ENCODE data around the gene ZNF621. TPM values are rescaled to one million over a fixed set of nuclear protein-coding genes. Genes with fewer than 3 reads are reported as not detected.
A peak's percentile ranks its signal among the peaks of the same experiment; 100 is the strongest.

The ZNF621 gene
- total RNA-seq: 10 to 100 TPM in 2 of 4 donors, 1 to 10 TPM in 2; 6.5 to 35.7 (median 16.3) TPM

DNA sequence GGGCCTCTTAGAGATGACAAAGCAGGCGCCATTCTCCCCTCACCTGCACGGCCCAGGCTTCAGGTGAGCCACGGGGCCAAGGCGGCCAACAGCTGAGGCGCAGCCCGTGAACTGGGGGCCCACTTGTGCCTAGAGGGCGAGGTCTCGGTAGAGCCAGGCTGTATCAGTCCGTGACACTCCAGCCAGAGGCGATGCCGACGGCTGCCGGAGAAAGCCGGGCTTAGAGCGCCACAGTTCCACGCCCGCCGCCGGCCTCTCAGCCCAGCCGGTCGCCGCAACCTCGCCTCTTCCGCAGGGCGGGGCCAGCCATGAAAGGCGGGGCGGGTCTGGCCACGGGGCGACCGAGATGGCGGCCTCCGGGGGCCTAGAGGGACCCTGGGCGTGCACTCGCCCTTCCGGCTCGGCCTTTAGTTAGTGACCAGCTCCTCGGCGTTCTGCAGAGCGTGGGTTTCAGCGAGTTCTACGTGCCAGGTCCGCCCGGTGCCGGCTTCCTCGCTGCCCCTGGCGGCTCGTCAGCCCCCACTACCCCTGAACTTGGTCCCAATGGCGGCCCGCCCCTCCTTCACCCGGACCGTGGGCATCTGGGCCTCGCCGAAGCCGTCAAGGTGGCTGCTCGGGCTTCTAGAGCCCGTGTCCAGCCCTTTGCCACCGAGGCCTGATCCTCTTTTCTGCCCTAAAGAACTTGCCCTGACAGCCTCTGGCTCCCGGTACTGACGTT lies at the start of gene ZNF621:
ZNF621 (plus strand) TSS at position 393 of the 718 bp plus-strand sequence. CDS start 881 bp downstream, outside the sequence.
- no peaks in the 10 kb centered on the region for H3K36me3 ChIP-seq
- intact Hi-C loops (cut with DNase I; ENCODE audit: low total_unique reads): no loop called here
- H3K27me3 ChIP-seq: no peaks in the 10 kb centered on the region
- no peaks in the 10 kb centered on the region for H3K4me1 ChIP-seq
- H3K27ac ChIP-seq: peak within 1 kb of the TSS; percentile 86 to 88
- H3K9me3 ChIP-seq: no peaks in the 10 kb centered on the region
- peak within 1 kb of the TSS; percentile 66 to 89 for H3K4me3 ChIP-seq
- TF ChIP-seq, protein P1, sequence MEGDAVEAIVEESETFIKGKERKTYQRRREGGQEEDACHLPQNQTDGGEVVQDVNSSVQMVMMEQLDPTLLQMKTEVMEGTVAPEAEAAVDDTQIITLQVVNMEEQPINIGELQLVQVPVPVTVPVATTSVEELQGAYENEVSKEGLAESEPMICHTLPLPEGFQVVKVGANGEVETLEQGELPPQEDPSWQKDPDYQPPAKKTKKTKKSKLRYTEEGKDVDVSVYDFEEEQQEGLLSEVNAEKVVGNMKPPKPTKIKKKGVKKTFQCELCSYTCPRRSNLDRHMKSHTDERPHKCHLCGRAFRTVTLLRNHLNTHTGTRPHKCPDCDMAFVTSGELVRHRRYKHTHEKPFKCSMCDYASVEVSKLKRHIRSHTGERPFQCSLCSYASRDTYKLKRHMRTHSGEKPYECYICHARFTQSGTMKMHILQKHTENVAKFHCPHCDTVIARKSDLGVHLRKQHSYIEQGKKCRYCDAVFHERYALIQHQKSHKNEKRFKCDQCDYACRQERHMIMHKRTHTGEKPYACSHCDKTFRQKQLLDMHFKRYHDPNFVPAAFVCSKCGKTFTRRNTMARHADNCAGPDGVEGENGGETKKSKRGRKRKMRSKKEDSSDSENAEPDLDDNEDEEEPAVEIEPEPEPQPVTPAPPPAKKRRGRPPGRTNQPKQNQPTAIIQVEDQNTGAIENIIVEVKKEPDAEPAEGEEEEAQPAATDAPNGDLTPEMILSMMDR (IDR thresholded peaks at IDR 0.05): peak in 1 of 4 experiments; percentile 12
- TF ChIP-seq POLR2A (IDR thresholded peaks at IDR 0.05): peak; percentile 52 to 85
- peak; percentile 86 to 92 for DNase-seq

DNA sequence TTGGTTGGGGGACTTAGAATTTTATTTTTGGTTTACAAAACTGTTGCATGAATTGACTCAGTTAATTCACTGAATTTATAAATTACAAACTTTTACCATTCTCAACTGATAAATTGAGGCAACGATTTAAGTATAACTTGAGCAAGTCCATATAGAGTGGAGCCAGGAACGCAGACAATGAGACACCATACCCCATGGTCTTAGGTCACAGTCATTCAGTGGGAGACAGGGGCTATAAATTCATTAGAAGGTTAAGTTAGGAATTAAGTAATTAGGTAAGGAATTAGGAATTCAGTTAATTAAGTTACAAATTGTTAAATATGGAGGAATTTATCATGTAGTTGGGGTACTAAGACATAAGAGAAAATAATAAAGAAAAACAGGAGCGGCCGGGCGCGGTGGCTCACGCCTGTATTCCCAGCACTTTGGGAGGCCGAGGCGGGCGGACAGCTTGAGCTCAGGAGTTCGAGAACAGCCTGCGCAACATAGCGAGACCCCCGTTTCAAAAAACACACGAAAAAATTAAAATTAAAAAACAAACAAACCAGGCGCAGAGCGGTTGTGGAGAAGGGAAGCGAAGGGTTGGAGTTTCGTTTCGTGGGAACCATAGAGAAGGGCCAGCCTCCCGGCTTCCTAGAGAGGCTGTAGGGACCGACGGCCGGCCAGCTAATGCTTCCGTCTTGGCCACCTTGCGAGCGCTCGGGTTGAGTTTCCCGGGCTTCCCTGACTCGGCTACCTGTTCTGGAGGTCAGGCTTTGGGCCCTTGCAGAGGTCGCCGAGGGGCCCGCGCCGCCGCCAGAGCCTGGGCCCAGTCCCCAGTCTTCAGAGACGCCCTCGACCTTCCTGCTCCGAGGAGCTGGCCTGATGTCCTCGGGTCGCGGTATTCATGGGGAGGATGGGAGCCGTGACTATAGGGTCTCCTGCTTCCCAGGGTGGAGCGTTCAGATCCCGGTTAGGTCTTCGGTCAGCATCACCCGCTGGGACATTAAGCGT lies 48.0 kb upstream of the ZNF621 start, which contains the start of gene ZNF619:
ZNF619 (plus strand) TSS at position 645 of the 993 bp plus-strand sequence. CDS start 858 bp downstream, outside the sequence.
- Histone ChIP-seq H3K27me3 (no peaks in the 10 kb centered on the region), H3K36me3 (no peaks in the 10 kb centered on the region), H3K4me3 (peak within 1 kb of the TSS; percentile 67 to 93), H3K4me1 (no peaks in the 10 kb centered on the region), H3K9me3 (no peaks in the 10 kb centered on the region), H3K27ac (peak within 1 kb of the TSS; percentile 77 to 78)
- TF ChIP-seq POLR2A (IDR thresholded peaks at IDR 0.05): no peak
- TF ChIP-seq, protein P1 (IDR thresholded peaks at IDR 0.05): no peak
- intact Hi-C loops (cut with DNase I; ENCODE audit: low total_unique reads): no loop called here
- DNase-seq: peak; percentile 71 to 73

DNA sequence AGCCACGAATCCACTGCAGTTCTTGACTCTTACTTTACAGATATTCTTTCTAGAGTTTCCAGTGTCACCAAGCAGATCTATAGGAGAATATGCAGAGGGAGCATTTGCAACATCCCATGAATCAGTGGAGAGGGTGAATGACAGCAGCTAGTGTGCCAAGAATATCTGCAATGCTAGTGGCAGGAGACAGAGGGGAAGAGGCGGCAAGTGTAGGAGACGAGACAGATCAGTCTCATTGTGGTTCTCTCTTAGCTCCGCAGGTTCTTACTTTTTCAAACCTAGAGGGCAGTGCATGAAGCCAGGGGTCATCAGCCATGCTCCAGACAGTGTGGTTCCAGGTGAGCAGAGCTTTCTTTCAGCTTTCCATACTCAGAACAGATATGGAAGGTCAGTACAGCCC lies 47.1 kb upstream of the ZNF621 start:
- H3K27me3 ChIP-seq: no peaks in the 10 kb centered on the region
- no peak for DNase-seq
- H3K4me3 ChIP-seq: peak overlapping the region; percentile 67 to 93
- intact Hi-C loops (cut with DNase I; ENCODE audit: low total_unique reads): no loop called here
- TF ChIP-seq, protein P1 (IDR thresholded peaks at IDR 0.05): no peak
- no peak for TF ChIP-seq POLR2A (IDR thresholded peaks at IDR 0.05)
- H3K9me3 ChIP-seq: no peaks in the 10 kb centered on the region
- peak overlapping the region in 1 of 2 donors; percentile 78 for H3K27ac ChIP-seq
- no peaks in the 10 kb centered on the region for H3K4me1 ChIP-seq
- H3K36me3 ChIP-seq: no peaks in the 10 kb centered on the region

DNA sequence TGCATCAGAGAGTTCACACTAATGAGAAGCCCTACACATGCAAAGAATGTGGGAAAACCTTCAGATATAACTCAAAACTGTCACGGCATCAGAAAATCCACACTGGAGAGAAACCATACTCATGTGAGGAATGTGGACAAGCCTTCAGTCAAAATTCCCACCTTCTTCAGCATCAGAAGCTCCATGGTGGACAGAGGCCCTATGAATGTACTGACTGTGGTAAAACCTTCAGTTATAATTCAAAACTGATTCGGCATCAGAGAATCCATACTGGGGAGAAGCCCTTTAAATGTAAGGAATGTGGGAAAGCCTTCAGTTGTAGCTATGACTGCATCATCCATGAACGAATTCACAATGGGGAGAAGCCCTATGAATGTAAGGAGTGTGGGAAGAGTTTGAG lies 37.6 kb upstream of the ZNF621 start:
- Histone ChIP-seq H3K36me3 (no peaks in the 10 kb centered on the region), H3K27me3 (no peaks in the 10 kb centered on the region), H3K27ac (no peak overlapping the region), H3K4me3 (no peak overlapping the region), H3K9me3 (peaks cover 0 to 12% of the 10 kb centered on the region in 2 donors), H3K4me1 (no peaks in the 10 kb centered on the region)
- DNase-seq: no peak
- TF ChIP-seq POLR2A (IDR thresholded peaks at IDR 0.05): no peak
- TF ChIP-seq, protein P1 (IDR thresholded peaks at IDR 0.05): no peak
- intact Hi-C loops (cut with DNase I; ENCODE audit: low total_unique reads): no loop called here

All from uterus (tissue), 4 donors.